Measurements from ENCODE around the gene COL7A1.

- TF ChIP-seq CTCF (IDR thresholded peaks at IDR 0.05) (no peak), POLR2A (IDR thresholded peaks at IDR 0.05) (no peak)
Measured at GRCh38 chr3:48595526-48596121, 495 bp upstream of the COL7A1 start.
